Natural killer cell (primary cell): ENCODE data around the gene NPIPB2. TPM values are rescaled to one million over a fixed set of nuclear protein-coding genes. Genes with fewer than 3 reads are reported as not detected.

ENCODE experiments used
- ATAC-seq, 3 donors: fragments of 150-1000 bp in 2 of 3; fragments of 200-7000 bp in 1 of 3; cut with Tn5 transposase; 1 replicate in 1 of 3; 2 replicates in 2 of 3; pipeline ENCODE4 v1.10.0; 2021; ENCODE audit warnings: mild to moderate bottlenecking in 2 of 3, moderate library complexity in 2 of 3
- DNase-seq, 2 donors: peaks; one replicate each; pipeline versions ENCODE4 v3.0.0 to v3.0.0-alpha.2; 2013 to 2021; ENCODE audit warnings: mixed read lengths in 1 of 2
- H3K27ac ChIP-seq: one replicate; pipeline ENCODE4 v1.5.1; 2013; ENCODE audit warnings: mild to moderate bottlenecking, low read length
- H3K27me3 ChIP-seq: one replicate; pipeline ENCODE4 v1.6.1; 2013; ENCODE audit warnings: low read length; ENCODE audit not compliant: control insufficient read depth, insufficient read depth
- H3K36me3 ChIP-seq: one replicate; pipeline ENCODE4 v1.6.1; 2013; ENCODE audit warnings: low read length; ENCODE audit not compliant: control insufficient read depth, insufficient read depth
- H3K4me1 ChIP-seq: one replicate; pipeline ENCODE4 v1.6.1; 2013; ENCODE audit warnings: low read length; ENCODE audit not compliant: control insufficient read depth, insufficient read depth
- H3K4me3 ChIP-seq: one replicate; pipeline ENCODE4 v1.5.1; 2013; ENCODE audit warnings: low read length
- H3K9me3 ChIP-seq: one replicate; pipeline ENCODE4 v1.6.1; 2013; ENCODE audit warnings: low read length; ENCODE audit not compliant: control insufficient read depth, insufficient read depth
- H3K27ac Mint-ChIP-seq, 2 donors: one replicate each; pipeline ENCODE4 v1.8.0; 2022; ENCODE audit warnings: mild to moderate bottlenecking in 2 of 2, mixed read lengths in 2 of 2, moderate library complexity in 1 of 2
- H3K27me3 Mint-ChIP-seq, 2 donors: one replicate each; pipeline ENCODE4 v1.8.0; 2022; ENCODE audit warnings: low read depth in 2 of 2, mixed read lengths in 2 of 2
- H3K36me3 Mint-ChIP-seq: one replicate; pipeline ENCODE4 v1.8.0; 2022; ENCODE audit warnings: mixed read lengths
- H3K4me1 Mint-ChIP-seq, 2 donors: one replicate each; pipeline ENCODE4 v1.8.0; 2022; ENCODE audit warnings: mixed read lengths in 2 of 2
- H3K4me3 Mint-ChIP-seq: one replicate; pipeline ENCODE4 v1.8.0; 2022; ENCODE audit warnings: mild to moderate bottlenecking, moderate library complexity, mixed read lengths
- H3K9me3 Mint-ChIP-seq, 2 donors: one replicate each; pipeline ENCODE4 v1.8.0; 2022; ENCODE audit warnings: mixed read lengths in 2 of 2
- CTCF ChIP-seq: fragments of 200-600 bp; IDR thresholded peaks from one replicate; pipeline ENCODE4 v1.8.0; 2022; ENCODE audit warnings: antibody characterized with exemption
- WGBS: methylation state at CpG from one replicate; pipeline ENCODE4 v1.1.7; 2013; ENCODE audit warnings: missing lambda C conversion rate; ENCODE audit not compliant: insufficient coverage; 5-methylcytosine and 5-hydroxymethylcytosine counted together
- intact Hi-C: fragments of 100-400 bp; cut with micrococcal nuclease; formaldehyde crosslinking; loops from one replicate; pipeline ENCODE4 v1.14.2; 2022
- total RNA-seq, 4 donors: library from RNA; stranded (reverse); fragments of 120-200 nt in 1 of 4; gene quantifications; one replicate each; pipeline versions ENCODE4 v1.2.3 to v1.2.4, GENCODE V29; 2013 to 2022

The NPIPB2 gene
- total RNA-seq, 3 donors from 2014 or later (not counting 1 experiment from before 2014, with no cell fraction given), result 19.6 to 43.3 (median 22.4) TPM

GRCh38 chr16:11914210-11915113 is 27.4 kb downstream of the NPIPB2 start:
- Mint-ChIP-seq H3K4me3 (peak overlapping the region; percentile 87), H3K27ac (peak overlapping the region; percentile 78 to 90), H3K27me3 (peaks cover 0 to 3% of the 10 kb centered on the region in 2 donors), H3K4me1 (peaks cover 33 to 51% of the 10 kb centered on the region in 2 donors), H3K36me3 (no peaks in the 10 kb centered on the region), H3K9me3 (no peaks in the 10 kb centered on the region)
- Histone ChIP-seq H3K4me3 (peak overlapping the region; percentile 62), H3K36me3 (no peaks in the 10 kb centered on the region), H3K4me1 (peaks cover 12% of the 10 kb centered on the region), H3K27ac (peak overlapping the region; percentile 41), H3K9me3 (no peaks in the 10 kb centered on the region), H3K27me3 (no peaks in the 10 kb centered on the region)
- ATAC-seq (no peak), DNase-seq (peak in 1 of 2 donors; percentile 74)
- no peak for TF ChIP-seq CTCF
- WGBS, result under 1% methylated on average over 30 of the region's 30 CpGs
- intact Hi-C loops, result loop anchor here (2.0 to 10.0 kb wide), 3 partner anchors 60 to 130 kb away; partner anchors contain the start of genes RSL1D1 and SNX29

GRCh38 chr16:11913425-11914079 is 28.3 kb downstream of the NPIPB2 start:
- TF ChIP-seq CTCF, result no peak
- H3K4me1 ChIP-seq, result peaks cover 12% of the 10 kb centered on the region
- H3K4me3 Mint-ChIP-seq, result peak overlapping the region; percentile 87
- H3K4me3 ChIP-seq, result peak overlapping the region; percentile 62
- peaks cover 33 to 51% of the 10 kb centered on the region in 2 donors for H3K4me1 Mint-ChIP-seq
- WGBS, result 32% methylated on average over 10 of the region's 12 CpGs
- peak in 1 of 2 donors; percentile 85 for DNase-seq
- H3K36me3 ChIP-seq, result no peaks in the 10 kb centered on the region
- H3K9me3 Mint-ChIP-seq, result no peaks in the 10 kb centered on the region
- H3K27me3 Mint-ChIP-seq, result peaks cover 0 to 2% of the 10 kb centered on the region in 2 donors
- intact Hi-C loops, result loop anchor here (2.0 to 10.0 kb wide), 3 partner anchors 61 to 129 kb away; partner anchors contain the start of genes RSL1D1 and SNX29
- ATAC-seq, result no peak
- no peaks in the 10 kb centered on the region for H3K9me3 ChIP-seq
- peak overlapping the region; percentile 78 to 90 for H3K27ac Mint-ChIP-seq
- H3K36me3 Mint-ChIP-seq, result no peaks in the 10 kb centered on the region
- H3K27ac ChIP-seq, result peak overlapping the region; percentile 41
- no peaks in the 10 kb centered on the region for H3K27me3 ChIP-seq

GRCh38 chr16:11909653-11910545 is 31.9 kb downstream of the NPIPB2 start:
- intact Hi-C loops, result loop anchor here (10.0 kb wide), 2 partner anchors 65 to 125 kb away; partner anchors contain the start of gene SNX29
- Histone ChIP-seq H3K27me3 (no peaks in the 10 kb centered on the region), H3K27ac (no peak overlapping the region), H3K36me3 (peaks cover 4% of the 10 kb centered on the region), H3K4me3 (no peak overlapping the region), H3K9me3 (no peaks in the 10 kb centered on the region), H3K4me1 (peaks cover 7% of the 10 kb centered on the region)
- no peak for DNase-seq
- no peak for TF ChIP-seq CTCF
- ATAC-seq, result no peak
- H3K36me3 Mint-ChIP-seq, result no peaks in the 10 kb centered on the region
- no peak overlapping the region for H3K27ac Mint-ChIP-seq
- no peaks in the 10 kb centered on the region for H3K27me3 Mint-ChIP-seq
- H3K9me3 Mint-ChIP-seq, result no peaks in the 10 kb centered on the region
- no peak overlapping the region for H3K4me3 Mint-ChIP-seq
- 89% methylated on average over 16 of the region's 18 CpGs for WGBS
- H3K4me1 Mint-ChIP-seq, result peaks cover 33 to 52% of the 10 kb centered on the region in 2 donors
